Stomach (tissue), 9 donors: ENCODE results near the gene CYS1. TPM values are rescaled to one million over a fixed set of nuclear protein-coding genes. Genes with fewer than 3 reads are reported as not detected.

Experiments used
- DNase-seq, 2 donors: peaks; one replicate each; pipeline versions ENCODE4 v3.0.0 to v3.0.0-alpha.2; 2013 to 2019
- H3K27ac ChIP-seq, 5 donors: fragments of 200-600 bp in 4 of 5; sonication (generic) in 4 of 5; one replicate each; pipeline ENCODE4 v1.5.1; 2013 to 2019; ENCODE audit warnings: mild to moderate bottlenecking in 1 of 5, moderate library complexity in 1 of 5
- H3K27me3 ChIP-seq, 3 donors: fragments of 200-600 bp; sonication (generic); one replicate each; pipeline ENCODE4 v1.5.1; 2017 to 2019; ENCODE audit warnings: mixed run types in 1 of 3
- H3K36me3 ChIP-seq, 4 donors: fragments of 200-600 bp; sonication (generic); 1 replicate in 3 of 4; 2 replicates in 1 of 4; pipeline ENCODE4 v1.5.1; 2016 to 2019
- H3K4me1 ChIP-seq, 4 donors: fragments of 200-600 bp; sonication (generic); one replicate each; pipeline ENCODE4 v1.5.1; 2016 to 2019
- H3K4me3 ChIP-seq, 4 donors: fragments of 200-600 bp; sonication (generic) in 3 of 4; one replicate each; pipeline ENCODE4 v1.5.1; 2016 to 2019; ENCODE audit warnings: mild to moderate bottlenecking in 1 of 4
- H3K9me3 ChIP-seq, 4 donors: fragments of 200-600 bp; sonication (generic); one replicate each; pipeline ENCODE4 v1.5.1; 2016 to 2019
- EP300 ChIP-seq: sonication (generic); formaldehyde crosslinking; IDR thresholded peaks from one replicate; pipeline ENCODE4 v1.6.1; 2017; ENCODE audit warnings: antibody characterized with exemption
- POLR2A ChIP-seq, 4 donors: fragments of 450-650 bp; IDR thresholded peaks; one replicate each; pipeline ENCODE4 v1.6.1; 2016; ENCODE audit warnings: antibody characterized with exemption in 4 of 4, control low read depth in 2 of 4, mild to moderate bottlenecking in 1 of 4, moderate library complexity in 1 of 4
- POLR2AphosphoS5 ChIP-seq, 3 donors: sonication (generic); formaldehyde crosslinking; IDR thresholded peaks; one replicate each; pipeline ENCODE4 v1.6.1; 2016; ENCODE audit warnings: antibody characterized with exemption in 3 of 3
- WGBS, 5 donors: extraction: QIAGEN DNeasy Blood & Tissue Kit in 3 of 5; methylation state at CpG; one replicate each; pipeline versions ENCODE4 v1.1.5 to v1.1.7; 2013 to 2018; 5-methylcytosine and 5-hydroxymethylcytosine counted together
- intact Hi-C: fragments of 100-400 bp; cut with DNase I; formaldehyde crosslinking; loops from one replicate; pipeline ENCODE4 v1.15.1; 2023; ENCODE audit warnings: low total_unique reads
- polyA plus RNA-seq, 3 donors: library from polyadenylated mRNA; stranded (reverse); fragments of 200-250 nt; gene quantifications; one replicate each; pipeline ENCODE4 v1.2.3, GENCODE V29; 2013
- total RNA-seq, 5 donors: library from RNA; depleted of rRNA; stranded (reverse); fragments of >200 nt; gene quantifications; one replicate each; pipeline versions ENCODE4 v1.1.0 to v1.2.3, GENCODE V29; 2014 to 2016
- TF ChIP-seq, protein P1 (sequence below), 7 experiments: fragments of 450-650 bp in 4 of 7; fragments of 200-600 bp in 3 of 7; sonication (generic) in 3 of 7; IDR thresholded peaks; one replicate each; pipeline ENCODE4 v1.5.1; 2016 to 2019; ENCODE audit warnings: antibody characterized with exemption in 7 of 7, control low read depth in 2 of 7, mild to moderate bottlenecking in 1 of 7
- donor health status: healthy with polysubstance abuse.
- donor health status: Bipolar disorder and iron deficiency.
- donor health status: healthy.

Gene CYS1
- total and polyA plus RNA-seq, 8 donors = 1.1 to 33.8 (median 3.9) TPM; not detected in 1

- intact Hi-C loops = no loop called here
- H3K4me1 ChIP-seq = peaks cover 0 to 24% (median 16%) of the 10 kb centered on the region in 4 donors
- WGBS, 5 donors = 59 to 67% (median 61%) methylated on average over 7 of the region's 7 CpGs
- no peak for DNase-seq
- H3K9me3 ChIP-seq = no peaks in the 10 kb centered on the region
- H3K27ac ChIP-seq = peak overlapping the region in 4 of 5 donors; percentile 29 to 61 (median 58)
- H3K27me3 ChIP-seq = no peaks in the 10 kb centered on the region
- no peaks in the 10 kb centered on the region for H3K36me3 ChIP-seq
- no peak overlapping the region for H3K4me3 ChIP-seq
- TF ChIP-seq, protein P1, sequence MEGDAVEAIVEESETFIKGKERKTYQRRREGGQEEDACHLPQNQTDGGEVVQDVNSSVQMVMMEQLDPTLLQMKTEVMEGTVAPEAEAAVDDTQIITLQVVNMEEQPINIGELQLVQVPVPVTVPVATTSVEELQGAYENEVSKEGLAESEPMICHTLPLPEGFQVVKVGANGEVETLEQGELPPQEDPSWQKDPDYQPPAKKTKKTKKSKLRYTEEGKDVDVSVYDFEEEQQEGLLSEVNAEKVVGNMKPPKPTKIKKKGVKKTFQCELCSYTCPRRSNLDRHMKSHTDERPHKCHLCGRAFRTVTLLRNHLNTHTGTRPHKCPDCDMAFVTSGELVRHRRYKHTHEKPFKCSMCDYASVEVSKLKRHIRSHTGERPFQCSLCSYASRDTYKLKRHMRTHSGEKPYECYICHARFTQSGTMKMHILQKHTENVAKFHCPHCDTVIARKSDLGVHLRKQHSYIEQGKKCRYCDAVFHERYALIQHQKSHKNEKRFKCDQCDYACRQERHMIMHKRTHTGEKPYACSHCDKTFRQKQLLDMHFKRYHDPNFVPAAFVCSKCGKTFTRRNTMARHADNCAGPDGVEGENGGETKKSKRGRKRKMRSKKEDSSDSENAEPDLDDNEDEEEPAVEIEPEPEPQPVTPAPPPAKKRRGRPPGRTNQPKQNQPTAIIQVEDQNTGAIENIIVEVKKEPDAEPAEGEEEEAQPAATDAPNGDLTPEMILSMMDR (IDR thresholded peaks at IDR 0.05) = no peak
- TF ChIP-seq POLR2AphosphoS5 (IDR thresholded peaks at IDR 0.05) (no peak), POLR2A (IDR thresholded peaks at IDR 0.05) (no peak), EP300 (no peak)
Measured at GRCh38 chr2:10029875-10030223, 50.4 kb downstream of the CYS1 start.

DNA sequence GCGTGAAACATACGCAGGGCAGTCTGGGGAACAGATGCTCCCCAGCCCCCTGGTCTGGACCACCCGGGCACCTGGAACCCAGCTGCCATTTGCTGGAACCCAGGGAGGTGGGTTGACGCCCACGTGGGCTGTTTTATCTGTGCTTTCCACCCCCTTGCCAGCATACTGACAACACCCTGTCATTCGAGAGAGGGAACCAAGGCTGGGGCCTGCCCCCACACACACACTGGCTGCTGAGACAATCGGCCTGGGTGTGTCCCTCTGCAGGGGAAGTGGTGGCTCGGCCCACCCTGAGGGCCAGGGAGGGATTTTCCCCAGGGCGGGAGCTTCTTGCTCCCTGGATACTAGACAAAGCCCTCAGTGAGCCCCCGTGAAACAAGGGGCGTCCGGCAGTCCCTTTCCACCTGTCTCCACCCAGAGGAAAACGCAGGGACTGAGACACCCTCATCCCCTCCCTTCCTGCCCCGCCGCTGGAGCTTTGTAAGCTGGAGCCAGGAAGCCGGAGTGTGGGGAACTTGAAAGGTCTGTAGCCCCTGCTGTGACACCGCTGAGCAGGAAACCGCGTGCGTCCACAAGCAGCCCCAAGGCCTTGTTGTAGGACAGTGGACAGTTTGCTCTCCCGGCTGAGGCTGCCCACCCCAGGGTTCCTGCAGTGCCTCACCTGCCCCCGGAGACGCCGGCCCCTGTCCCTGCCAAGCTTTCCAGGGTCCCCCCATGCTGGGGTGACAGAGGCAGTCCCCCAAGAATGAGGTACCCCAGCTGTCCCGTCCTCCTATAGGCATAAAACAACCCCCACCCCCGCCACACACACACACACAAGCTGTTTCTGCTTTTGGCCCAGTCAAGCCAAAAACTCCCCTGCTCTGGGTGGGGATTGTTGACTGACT is 51.0 kb downstream of the CYS1 start:
- intact Hi-C loops = no loop called here
- peak in 1 of 2 donors; percentile 84 for DNase-seq
- no peak overlapping the region for H3K4me3 ChIP-seq

DNA sequence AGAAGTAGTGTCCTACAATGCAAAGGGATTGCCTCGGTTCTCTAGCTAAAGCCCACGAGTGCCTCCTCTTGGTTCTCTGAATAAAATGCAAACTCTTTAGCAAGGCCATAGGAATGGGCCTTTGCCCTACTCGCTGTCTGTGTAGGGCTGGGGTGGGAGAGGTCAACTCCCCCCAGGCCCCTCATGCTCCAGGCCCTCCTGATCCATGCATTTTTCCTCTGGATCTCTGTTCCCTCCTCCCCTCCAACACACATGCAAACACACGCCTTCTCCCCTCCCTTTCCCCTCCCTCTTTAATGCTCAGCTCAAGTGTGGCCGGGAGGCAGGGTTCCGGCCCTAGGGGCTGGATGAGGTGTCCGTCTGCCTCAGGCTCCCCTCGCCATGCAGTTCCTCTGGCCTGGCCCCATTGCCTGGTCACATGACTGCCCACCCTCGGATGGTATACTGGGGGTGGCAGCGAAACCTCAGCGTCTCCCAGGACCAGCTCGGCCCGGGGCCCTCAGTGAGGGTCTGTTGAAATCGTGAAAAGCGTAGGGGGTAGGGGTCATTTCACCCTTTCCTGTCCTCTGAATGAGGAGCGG is 51.7 kb downstream of the CYS1 start:
- TF ChIP-seq POLR2AphosphoS5 (IDR thresholded peaks at IDR 0.05) (no peak), EP300 (no peak), POLR2A (IDR thresholded peaks at IDR 0.05) (no peak)
- TF ChIP-seq, protein P1 (IDR thresholded peaks at IDR 0.05) = no peak
- H3K36me3 ChIP-seq = no peaks in the 10 kb centered on the region
- H3K4me3 ChIP-seq = no peak overlapping the region
- no peaks in the 10 kb centered on the region for H3K9me3 ChIP-seq
- DNase-seq = no peak
- H3K4me1 ChIP-seq = peaks cover 0 to 21% (median 14%) of the 10 kb centered on the region in 4 donors
- H3K27me3 ChIP-seq = no peaks in the 10 kb centered on the region
- peak overlapping the region in 3 of 5 donors; percentile 55 to 61 (median 61) for H3K27ac ChIP-seq
- 85 to 92% (median 88%) methylated on average over 16 of the region's 16 CpGs for WGBS, 5 donors
- intact Hi-C loops = no loop called here

More for the DNA sequence above, 51.0 kb downstream of the CYS1 start:
- 32 to 45% (median 38%) methylated on average over 15 to 26 of the region's 26 CpGs for WGBS, 5 donors
- Histone ChIP-seq H3K27me3 (no peaks in the 10 kb centered on the region), H3K36me3 (no peaks in the 10 kb centered on the region), H3K9me3 (no peaks in the 10 kb centered on the region), H3K27ac (peak overlapping the region; percentile 29 to 61 (median 55)), H3K4me1 (peaks cover 0 to 21% (median 14%) of the 10 kb centered on the region in 4 donors)
- TF ChIP-seq EP300 (no peak), POLR2A (IDR thresholded peaks at IDR 0.05) (no peak), POLR2AphosphoS5 (IDR thresholded peaks at IDR 0.05) (no peak)
- TF ChIP-seq, protein P1 (IDR thresholded peaks at IDR 0.05) = no peak

DNA sequence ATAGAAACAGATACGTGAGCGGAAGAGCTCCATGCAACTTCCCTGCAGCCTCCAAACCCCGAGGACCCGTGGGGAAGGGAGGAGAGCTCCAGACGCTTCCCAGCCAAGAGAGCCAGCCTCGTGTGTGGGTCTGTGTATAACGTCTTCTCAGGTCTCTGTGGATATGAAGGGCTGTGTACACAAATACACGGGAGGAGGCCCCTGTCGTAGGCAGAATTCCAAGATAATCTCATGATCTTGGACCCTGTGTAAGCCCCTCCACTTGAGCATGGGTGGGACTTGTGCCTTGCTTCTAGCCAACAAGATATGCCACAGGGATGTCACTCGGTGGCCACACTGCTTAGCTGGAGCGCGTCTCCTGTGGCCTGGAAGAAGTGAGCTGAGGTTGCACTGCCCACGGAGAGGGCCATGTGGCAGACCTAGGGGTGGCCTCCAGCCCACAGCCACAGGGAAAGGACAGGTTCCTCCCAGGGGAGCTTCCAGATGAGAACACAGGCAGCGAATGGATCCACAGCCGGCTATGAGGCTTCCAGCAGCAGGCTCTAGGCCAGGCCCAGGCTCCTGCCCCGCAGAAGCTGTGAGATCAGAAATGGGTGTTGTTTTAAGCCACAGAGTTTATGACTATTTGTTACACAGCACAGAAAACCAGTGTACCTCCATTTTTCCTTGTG is 52.4 kb downstream of the CYS1 start:
- TF ChIP-seq, protein P1 (IDR thresholded peaks at IDR 0.05) = no peak
- no peak for TF ChIP-seq POLR2AphosphoS5 (IDR thresholded peaks at IDR 0.05)
- Histone ChIP-seq H3K9me3 (no peaks in the 10 kb centered on the region), H3K36me3 (no peaks in the 10 kb centered on the region), H3K4me1 (peaks cover 0 to 21% (median 14%) of the 10 kb centered on the region in 4 donors), H3K27me3 (no peaks in the 10 kb centered on the region), H3K4me3 (no peak overlapping the region), H3K27ac (peak overlapping the region in 1 of 5 donors; percentile 61)
- intact Hi-C loops = no loop called here
- DNase-seq = no peak
- WGBS, 5 donors = 89 to 93% (median 91%) methylated on average over 16 of the region's 16 CpGs
